HS-5 (cell line): ENCODE data around the gene ZNF511.

Experiments
- DNase-seq: peaks from one replicate; pipeline ENCODE4 v3.0.0-alpha.2; 2012; ENCODE audit warnings: low read depth

Gene ZNF511

DNA sequence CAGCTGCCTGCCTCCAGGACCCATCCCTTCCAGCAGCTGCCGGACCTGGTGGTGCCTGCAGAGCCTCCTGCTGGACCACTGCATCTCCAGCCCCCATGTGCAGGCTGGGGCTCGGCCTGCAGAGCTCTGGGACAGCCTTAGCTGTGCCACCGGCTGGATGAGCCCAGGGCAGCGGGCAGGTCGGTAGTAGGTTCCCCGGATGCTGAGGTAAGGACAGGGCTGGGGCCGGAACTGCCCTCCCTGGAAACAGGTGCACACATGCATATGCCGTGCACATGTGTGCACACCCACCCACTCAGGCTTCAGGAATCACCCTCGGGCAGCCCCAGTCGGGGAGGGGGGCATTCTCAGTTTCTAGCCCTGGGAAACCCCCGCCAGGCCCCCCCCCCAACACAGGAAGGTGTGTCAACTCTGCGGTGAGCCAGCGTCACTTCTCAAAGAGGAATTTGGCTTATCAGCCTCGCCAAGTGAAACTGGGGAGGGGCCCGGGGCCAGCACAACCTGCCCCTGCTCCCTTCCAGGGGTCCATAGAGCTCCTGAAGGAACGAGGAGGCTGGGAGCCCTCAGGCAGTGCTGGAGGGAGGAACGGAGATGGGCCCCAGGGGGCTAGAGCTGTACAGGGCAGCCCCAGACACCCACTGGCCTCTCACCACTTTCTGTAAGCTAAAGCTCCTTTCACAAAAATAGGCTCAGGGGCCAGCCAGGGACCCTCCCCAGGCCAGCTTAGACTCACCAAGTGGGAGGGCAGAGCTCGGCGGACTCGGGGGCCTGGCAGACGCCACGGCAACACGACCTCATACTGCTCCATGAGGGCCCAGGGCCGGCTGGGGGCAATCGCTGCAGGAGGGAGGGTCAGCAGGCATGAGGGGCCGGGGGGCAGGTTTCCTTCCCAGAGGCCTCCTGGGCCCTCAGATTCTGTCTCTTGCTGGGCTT, 33.7 kb upstream of the ZNF511 start:
- no peak for DNase-seq

DNA sequence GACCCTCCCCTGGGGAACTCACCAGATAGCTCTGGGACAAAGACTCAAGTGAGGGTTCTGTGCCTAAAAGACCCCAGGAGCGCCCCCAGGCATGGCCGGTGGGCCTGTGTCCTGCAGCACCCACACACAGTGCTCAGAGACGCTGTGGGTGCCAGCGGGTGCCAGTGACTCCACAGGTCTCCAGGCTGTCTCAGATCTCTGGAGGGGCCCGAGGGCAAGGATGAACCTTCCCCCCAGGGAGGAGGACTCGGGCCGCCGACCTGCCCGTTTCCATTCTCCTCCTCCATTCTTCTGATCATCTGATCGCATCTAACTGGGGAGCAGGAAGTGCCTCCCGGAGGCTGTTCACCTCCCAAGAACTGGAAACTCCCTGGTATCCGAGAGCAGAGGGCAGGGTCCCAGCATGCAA, 33.0 kb upstream of the ZNF511 start:
- no peak for DNase-seq

DNA sequence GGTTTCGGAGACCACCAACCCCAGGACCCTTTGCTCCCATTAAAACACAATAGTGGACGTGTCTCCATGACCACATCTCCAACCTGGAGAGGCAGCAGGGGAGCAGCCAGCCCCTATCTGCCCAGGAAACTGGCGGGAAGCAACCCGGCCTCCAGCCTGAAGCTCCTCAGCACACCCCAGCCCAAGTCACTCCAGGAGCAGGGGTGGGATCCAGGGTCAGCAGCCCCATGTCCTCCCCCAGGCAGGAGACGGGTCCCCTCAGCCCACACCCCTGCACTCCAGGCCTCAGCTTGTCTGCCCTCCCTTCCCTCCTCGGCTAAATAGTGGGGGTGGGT, 32.6 kb upstream of the ZNF511 start:
- DNase-seq: no peak

DNA sequence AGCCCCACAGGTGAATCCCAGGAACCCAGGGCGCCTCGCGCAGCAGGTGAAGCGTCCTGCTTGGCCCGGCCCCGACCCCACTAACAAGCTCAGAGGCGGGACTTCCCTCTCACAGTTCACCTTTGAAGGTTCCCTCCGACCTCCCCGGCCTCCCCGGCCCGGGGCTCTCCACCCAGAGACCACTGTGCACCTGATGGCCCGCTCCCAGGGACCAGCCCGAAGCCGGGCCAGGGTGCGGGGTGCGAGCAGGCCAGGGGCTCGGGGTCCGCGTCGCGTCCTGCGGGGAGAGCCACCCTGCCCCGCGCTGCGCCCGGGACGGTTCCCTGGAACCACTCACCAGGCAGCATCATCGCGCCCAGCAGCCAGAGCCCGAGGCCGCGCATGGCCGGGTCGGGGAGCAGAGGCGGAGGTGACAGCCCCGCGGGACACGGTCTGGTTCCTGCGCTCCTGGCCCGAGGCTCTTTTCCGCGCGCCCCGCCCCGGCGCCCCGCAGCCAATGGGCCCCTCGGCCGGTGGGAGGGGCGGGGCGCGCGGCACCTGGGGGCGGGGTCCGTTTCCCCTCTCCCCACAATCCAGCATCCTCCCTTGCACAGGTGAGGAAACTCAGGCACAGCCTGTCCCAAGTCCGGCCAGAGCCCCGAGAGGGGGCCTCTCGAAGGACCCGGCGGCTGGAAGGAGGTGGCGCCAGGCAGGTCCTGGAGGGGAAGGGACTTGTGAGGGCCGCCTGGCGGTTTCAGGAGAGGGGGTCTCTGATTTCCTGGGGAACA, 32.1 kb upstream of the ZNF511 start, which contains the start of gene ADAM8:
Gene ADAM8 (minus strand): TSS at position 434 of the 767 bp plus-strand sequence. CDS start 51 bp downstream, at position 383.
- no peak for DNase-seq

DNA sequence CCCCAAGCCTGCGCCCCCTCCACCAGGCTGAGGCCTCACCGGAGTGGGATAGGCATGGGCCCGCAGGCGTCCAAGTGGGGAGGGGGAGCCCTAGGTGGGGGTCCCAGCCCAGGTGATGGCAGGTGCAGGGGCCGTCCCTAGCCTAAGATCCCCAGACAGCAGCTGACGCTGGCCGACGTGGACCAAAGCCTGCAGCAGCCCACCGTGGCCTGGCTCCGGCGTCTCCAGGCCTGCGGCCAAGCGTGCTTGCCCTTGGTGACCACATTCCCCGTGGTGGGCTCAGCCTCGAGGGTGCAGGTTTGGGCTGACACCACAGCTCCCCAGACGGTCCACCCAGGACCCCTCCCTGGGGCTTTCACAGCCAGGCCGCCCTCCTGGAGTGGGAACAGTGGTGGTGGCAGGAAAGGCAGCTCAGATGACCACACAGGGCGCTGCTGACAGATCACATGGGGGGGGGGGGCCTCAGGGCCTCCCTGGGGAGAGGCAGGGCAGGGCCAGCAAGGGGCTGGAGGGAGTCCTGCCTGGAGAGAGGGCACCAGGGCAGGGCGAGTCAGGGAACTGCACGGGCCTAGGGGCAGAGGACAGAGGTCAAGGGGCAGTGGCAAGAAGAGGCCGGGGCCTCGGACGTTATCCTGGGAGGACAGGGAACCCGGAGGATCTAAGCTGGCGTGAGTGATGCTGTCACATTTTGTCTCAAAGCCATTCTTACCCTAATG, 31.3 kb upstream of the ZNF511 start:
- DNase-seq: no peak

DNA sequence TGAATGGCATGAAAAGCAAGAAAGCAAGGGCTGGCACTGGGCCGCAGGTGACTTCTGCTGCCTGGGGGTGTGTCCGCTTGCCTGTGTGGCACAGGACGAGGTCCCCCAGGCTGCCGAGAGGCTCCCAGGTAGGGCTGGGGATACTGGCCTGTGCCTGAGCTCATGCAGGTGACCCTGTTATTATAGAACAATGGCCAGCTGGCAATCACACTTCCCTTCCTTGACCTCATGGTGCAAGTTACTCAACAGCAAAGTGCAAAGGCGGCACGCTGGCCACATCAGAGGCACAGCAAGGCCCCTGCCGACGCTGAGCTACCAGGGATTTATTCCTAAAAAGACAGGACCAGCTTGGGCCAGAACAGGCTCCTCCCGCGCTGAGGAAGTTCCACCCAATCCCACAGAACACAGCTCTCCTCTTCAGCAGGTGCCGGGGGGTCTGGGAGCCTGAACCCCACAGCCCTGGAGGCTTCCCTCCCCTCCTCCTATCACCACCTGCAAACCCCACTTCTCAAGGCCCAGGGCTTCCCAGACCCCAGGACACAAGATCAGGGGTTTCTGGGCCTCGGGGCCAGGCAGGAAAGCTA, 30.6 kb upstream of the ZNF511 start:
- DNase-seq: no peak

DNA sequence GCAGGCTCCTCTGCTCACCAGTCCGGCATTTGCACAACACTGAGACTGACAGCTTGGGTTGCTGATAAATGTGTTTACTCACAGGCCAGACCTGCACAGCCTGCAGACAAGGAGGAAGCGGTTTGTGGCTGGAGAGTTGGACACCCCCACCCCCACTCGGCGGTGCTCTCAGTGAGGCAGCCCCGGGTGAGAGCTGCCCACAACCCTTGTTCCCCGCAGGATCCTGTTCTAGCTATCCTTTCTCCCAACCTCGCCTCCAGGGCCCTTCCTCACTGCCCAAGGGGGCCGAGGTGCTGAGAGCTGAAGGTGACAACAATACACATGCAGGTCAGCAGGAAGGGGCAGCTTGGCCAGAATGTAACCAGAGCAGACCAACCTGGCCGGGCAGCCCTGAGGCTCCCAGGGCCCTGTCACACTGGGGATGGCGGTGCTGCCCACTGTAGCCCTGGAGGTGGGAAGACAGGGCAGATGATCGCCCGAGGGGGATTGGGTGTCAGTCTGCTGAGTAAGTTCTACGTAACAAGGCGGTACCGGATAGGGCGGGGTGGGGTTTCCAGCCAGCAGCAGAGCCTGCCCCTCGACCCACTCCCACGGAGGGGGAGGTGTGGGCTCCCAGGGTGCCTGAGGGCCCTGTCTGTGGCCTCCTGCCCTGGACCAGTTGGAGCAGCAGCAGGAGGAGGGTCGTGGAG, 30.0 kb upstream of the ZNF511 start:
- DNase-seq: no peak

DNA sequence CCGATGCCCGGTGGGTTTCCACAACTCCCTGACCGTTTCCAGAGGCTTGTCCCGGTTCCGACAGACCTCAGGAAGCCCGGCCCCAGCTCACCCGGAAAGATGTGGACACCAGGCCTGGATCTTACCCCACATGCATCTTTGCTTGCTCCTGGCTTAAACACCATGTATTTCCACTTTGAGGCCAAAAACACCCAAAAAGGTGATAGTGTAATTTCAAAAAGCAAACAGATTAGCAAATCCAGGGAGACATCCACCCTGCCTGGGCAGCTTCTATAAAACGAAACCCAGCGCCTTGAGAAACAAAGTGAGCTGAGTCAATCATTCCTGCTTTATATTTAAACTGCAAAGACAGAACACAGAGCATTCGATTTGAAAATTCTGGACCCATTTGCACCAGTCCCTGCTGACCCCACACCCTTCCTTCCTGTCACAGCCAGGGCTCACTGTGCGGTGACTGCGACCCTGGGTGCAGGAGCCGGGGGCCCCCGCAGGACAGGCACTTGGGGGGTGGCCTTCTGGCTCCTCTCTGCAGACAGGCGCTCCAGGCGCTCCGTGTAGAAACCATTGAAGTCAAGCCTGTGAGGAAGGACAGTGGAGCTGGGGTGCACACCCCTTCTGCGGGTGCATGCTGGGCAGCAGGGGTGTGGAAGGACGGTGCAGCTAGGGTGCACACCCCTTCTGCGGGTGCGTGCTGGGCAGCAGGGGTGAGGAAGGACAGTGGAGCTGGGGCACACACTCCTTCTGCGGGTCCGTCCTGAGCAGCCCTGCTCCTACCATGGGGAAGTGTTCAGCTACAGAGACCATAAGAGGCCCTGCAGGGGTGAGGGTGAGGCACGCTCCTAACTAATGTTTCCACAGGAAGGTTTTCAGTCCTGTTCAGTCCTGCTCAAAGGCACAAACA, 29.1 kb upstream of the ZNF511 start:
- no peak for DNase-seq

DNA sequence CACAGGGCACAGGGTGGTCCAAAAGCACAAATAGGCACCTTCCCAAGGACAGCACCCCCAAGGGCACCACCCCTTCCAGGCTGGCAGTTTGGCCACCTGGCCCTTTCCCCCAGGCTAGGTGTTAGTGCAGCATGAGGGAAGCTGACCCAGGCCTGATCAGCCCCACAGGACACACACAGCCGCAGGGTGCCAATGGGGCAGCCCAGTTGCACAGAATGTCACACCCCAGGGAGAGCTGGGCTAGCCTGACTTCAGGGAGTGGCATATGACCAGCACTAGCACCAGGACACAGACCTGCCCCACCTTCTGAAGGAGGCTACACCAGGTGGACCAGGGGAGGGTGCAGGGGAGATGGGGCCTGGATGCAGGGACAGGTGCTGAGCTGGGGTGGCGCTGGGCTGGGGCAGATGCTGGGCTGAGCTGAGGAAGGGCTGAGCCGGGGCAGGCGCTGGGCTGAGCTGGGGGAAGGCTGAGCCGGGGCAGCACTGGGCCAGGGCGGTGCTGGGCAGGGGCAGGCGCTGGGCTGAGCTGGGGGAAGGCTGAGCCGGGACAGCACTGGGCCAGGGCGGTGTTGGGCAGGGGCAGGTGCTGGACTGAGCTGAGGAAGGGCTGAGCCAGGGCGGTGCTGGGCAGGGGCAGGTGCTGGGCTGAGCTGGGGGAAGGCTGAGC, 28.2 kb upstream of the ZNF511 start:
- DNase-seq: no peak

DNA sequence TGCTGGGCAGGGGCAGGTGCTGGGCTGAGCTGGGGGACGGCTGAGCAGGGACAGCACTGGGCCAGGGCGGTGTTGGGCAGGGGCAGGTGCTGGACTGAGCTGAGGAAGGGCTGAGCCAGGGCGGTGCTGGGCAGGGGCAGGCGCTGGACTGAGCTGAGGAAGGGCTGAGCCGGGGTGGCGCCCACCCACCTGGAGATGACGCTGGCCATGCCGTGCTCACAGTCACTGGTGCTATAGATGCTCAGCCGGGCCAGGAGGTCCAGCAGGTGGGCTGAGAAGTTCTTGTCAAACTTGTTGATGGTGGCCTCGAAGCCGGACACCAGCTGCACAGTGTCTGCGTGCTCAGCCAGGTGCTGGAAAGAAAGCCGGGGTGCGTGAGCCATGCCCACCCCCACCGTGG, 27.6 kb upstream of the ZNF511 start:
- no peak for DNase-seq

DNA sequence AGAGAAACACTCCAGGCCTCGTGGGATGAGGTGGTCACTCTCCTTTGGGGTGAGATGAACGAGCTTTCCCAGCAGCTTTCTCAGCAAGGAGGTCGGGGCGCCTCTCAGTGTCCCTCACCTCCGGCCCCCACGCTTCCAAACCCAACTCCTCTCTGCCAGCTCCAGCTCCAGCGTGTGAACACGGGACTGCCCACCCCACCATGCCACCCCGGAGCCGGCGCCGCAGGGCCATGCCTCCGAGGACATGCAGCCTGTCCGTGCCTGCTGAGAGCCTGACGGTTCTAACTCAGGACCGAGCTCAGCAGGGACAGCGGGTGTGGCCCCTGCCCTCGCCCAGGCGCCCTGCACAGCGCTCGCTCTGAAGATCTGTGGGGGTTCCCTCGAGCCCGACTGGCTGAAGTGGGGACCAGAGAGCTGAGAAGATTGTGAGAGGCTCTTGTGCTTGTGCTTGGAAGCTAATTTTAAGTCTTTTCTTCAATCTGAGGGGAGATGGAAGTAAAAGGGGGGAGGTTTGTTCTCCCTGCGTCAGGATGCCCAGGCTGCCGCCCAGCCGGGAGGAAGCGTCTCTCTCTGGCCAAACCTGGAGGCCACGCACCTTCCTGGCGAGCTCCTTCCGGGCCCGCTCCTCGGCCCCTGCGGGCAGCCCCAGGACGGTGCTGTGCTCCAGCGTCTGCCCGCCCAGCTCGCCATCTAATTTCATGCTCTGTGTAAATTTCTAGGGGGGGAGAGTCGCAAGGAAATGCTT, 26.9 kb upstream of the ZNF511 start:
- DNase-seq: no peak

DNA sequence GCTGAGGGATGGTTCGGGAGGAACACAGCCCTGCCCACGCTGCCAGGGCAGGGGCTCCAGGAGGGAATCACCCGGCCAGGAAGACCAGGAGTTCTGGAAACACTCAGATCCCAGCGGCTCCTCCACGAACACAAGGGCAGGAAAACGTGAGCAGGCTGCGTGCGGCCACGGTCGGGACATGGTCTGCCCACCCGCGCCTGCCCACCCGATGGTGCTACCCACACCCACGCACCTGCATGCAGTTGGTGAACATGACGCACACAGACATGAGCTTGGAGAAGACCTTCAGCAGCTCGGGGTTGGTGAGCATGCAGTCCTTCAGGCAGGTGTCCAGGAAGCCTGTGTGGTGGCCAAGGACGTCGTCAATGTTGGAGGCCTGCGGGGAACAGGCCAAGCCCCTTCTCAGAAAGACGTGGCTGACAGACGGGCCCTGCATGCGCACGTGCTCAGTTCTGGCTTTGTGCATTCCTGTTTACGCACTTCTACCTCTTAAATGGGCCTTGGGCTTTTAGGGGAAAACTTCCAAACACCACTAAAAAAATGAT, 25.8 kb upstream of the ZNF511 start:
- DNase-seq: no peak

DNA sequence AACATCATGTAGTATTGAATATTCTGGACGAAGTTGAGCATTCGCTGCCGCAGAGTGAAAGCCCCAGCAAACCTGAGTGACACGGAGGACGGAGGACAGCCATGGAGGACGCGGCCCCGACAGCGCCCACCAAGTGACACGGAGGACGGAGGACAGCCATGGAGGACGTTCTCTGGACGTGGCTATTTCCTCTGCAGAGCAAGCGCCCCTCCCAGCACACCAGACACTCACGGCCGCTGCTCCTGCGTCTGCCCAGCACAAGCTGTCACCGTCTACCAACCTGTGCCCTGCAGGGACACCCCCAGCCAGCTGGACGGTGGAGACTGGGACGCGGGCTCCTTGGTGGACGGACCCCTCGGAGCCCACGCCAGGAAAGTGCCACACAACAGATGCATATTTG, 24.8 kb upstream of the ZNF511 start:
- DNase-seq: no peak

DNA sequence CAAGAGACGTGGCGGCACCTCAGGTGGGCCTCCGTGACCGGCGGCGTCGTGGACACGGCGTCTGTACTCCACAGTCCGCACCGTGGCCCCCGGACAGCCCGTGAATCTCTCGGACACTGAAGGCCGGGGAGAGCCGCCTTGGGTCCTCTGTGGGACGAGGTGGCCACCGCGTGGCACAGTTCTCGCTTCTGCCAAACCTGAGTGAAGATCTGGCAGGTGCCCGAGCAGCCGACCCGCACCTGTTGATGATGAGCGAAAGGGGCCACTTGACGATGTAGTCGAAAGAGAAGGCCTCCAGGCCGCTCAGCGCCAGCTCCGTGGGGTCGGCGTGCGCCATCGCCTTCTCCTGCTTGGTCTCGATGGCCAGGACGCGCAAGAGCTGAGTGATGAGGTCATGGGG, 23.5 kb upstream of the ZNF511 start:
- DNase-seq: no peak

DNA sequence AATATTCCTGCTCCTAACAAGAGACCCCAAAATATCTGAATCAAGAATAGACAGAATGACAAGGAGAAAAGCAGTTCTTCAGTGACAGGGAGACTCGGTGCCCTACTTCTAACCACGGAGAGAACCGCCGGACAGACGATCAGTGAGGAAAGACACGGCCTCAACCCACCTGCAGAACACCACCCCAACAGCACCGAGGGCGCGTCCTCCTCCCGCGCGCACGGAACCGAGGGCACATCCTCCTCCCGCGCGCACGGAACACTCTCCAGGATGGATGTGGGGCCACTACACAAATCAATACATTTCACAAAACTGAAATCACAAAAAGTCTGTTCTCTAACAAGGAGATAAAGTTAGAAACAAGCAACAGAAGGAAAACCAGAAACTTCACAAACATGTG, 22.3 kb upstream of the ZNF511 start:
- DNase-seq: no peak

DNA sequence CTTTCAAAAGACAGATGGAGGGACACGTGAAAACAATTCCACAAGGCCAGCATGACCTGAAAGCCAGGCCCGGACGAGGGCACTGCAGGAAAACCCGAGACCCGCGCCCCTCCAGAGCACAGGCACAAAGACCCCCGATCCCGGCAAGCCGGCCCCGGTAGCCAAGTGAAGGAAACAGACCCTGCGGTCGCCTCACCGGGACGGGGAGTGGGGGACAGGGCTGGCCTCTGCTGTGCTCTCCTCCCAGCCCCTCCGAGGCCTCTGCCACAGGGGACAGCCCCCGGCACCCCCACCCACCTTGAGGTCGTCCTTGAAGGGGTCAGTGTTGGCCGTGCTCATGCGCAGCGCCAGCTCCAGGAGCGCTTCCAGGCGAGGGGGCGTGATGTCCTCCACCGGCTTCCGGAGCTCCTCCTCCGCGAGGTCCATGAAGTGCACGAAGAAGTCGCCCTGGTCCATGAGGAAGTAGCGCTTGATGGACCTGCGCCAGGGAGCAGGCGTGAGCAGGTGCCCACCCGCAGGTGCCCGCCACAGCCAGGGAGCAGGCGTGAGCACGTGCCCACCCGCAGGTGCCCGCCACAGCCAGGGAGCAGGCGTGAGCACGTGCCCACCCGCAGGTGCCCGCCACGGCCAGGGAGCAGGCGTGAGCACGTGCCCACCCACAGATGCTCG, 20.7 kb upstream of the ZNF511 start:
- DNase-seq: no peak

DNA sequence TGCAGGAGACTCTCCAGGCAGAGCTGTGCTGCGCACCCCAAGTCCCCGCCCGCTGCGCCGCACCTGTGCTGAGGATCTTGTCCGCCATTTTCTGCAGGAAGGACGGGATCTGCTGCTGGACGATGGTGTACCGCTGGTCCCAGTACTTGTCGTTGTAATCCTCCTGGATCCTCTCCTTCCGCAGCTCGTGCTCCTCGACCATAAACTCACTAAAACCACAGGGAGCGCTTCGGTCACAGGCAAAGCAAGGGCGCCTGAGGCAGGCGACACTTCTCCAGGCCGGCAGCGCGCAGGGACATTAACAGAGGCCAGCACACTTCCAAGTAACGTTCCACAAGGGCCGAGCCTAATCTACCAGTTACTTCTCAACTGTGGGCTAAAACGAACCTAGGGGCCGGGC, 19.0 kb upstream of the ZNF511 start:
- no peak for DNase-seq
